Endothelial cell (in vitro differentiated cells): ENCODE results near the gene SPPL2C. TPM values are rescaled to one million over a fixed set of nuclear protein-coding genes. Genes with fewer than 3 reads are reported as not detected.

Source experiments
- DNase-seq: peaks from one replicate; pipeline ENCODE4 v3.0.0; 2021; ENCODE audit warnings: low spot score
- H3K27ac Mint-ChIP-seq: one replicate; pipeline ENCODE4 v1.8.0; 2021; ENCODE audit warnings: mixed read lengths, inconsistent platforms; ENCODE audit not compliant: unreplicated experiment
- H3K27me3 Mint-ChIP-seq: one replicate; pipeline ENCODE4 v1.8.0; 2021; ENCODE audit warnings: mild to moderate bottlenecking, moderate library complexity, mixed read lengths, inconsistent platforms; ENCODE audit not compliant: unreplicated experiment
- H3K36me3 Mint-ChIP-seq: one replicate; pipeline ENCODE4 v1.8.0; 2021; ENCODE audit warnings: mild to moderate bottlenecking, low read depth, mixed read lengths, inconsistent platforms; ENCODE audit not compliant: unreplicated experiment
- H3K4me1 Mint-ChIP-seq: one replicate; pipeline ENCODE4 v1.8.0; 2021; ENCODE audit warnings: mild to moderate bottlenecking, mixed read lengths, inconsistent platforms; ENCODE audit not compliant: unreplicated experiment
- H3K4me3 Mint-ChIP-seq: one replicate; pipeline ENCODE4 v1.8.0; 2021; ENCODE audit warnings: mild to moderate bottlenecking, mixed read lengths, inconsistent platforms; ENCODE audit not compliant: unreplicated experiment
- H3K9me3 Mint-ChIP-seq: one replicate; pipeline ENCODE4 v1.8.0; 2021; ENCODE audit warnings: mixed read lengths, inconsistent platforms; ENCODE audit not compliant: unreplicated experiment
- total RNA-seq: library from RNA; stranded (reverse); fragmentation: NEBNext Ultra II Directional; extraction: Animal tissue kit (Norgen Biotek cat#: 25700); gene quantifications from one replicate; pipeline ENCODE4 v1.2.1, GENCODE V29; 2021; ENCODE audit not compliant: unreplicated experiment
- TF ChIP-seq, protein P1 (sequence below): fragments of 200-600 bp; sonication (generic); IDR thresholded peaks from one replicate; pipeline ENCODE4 v1.5.0; 2021; ENCODE audit warnings: antibody characterized with exemption; ENCODE audit not compliant: unreplicated experiment

Gene SPPL2C
- total RNA-seq, 1 donor from 2014 or later = not detected

GRCh38 chr17:45849536-45849990 lies 4.9 kb downstream of the SPPL2C start:
- Mint-ChIP-seq H3K4me3 (no peak overlapping the region), H3K36me3 (no peaks in the 10 kb centered on the region), H3K27me3 (peaks cover 13% of the 10 kb centered on the region), H3K27ac (no peak overlapping the region), H3K9me3 (no peaks in the 10 kb centered on the region), H3K4me1 (no peaks in the 10 kb centered on the region)
- DNase-seq = no peak
- TF ChIP-seq, protein P1, sequence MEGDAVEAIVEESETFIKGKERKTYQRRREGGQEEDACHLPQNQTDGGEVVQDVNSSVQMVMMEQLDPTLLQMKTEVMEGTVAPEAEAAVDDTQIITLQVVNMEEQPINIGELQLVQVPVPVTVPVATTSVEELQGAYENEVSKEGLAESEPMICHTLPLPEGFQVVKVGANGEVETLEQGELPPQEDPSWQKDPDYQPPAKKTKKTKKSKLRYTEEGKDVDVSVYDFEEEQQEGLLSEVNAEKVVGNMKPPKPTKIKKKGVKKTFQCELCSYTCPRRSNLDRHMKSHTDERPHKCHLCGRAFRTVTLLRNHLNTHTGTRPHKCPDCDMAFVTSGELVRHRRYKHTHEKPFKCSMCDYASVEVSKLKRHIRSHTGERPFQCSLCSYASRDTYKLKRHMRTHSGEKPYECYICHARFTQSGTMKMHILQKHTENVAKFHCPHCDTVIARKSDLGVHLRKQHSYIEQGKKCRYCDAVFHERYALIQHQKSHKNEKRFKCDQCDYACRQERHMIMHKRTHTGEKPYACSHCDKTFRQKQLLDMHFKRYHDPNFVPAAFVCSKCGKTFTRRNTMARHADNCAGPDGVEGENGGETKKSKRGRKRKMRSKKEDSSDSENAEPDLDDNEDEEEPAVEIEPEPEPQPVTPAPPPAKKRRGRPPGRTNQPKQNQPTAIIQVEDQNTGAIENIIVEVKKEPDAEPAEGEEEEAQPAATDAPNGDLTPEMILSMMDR = no peak

GRCh38 chr17:45850011-45850410 lies 5.3 kb downstream of the SPPL2C start:
- Mint-ChIP-seq H3K4me1 (no peaks in the 10 kb centered on the region), H3K36me3 (no peaks in the 10 kb centered on the region), H3K27ac (no peak overlapping the region), H3K27me3 (peaks cover 13% of the 10 kb centered on the region), H3K9me3 (no peaks in the 10 kb centered on the region), H3K4me3 (no peak overlapping the region)
- DNase-seq = no peak
- TF ChIP-seq, protein P1 = no peak

DNA sequence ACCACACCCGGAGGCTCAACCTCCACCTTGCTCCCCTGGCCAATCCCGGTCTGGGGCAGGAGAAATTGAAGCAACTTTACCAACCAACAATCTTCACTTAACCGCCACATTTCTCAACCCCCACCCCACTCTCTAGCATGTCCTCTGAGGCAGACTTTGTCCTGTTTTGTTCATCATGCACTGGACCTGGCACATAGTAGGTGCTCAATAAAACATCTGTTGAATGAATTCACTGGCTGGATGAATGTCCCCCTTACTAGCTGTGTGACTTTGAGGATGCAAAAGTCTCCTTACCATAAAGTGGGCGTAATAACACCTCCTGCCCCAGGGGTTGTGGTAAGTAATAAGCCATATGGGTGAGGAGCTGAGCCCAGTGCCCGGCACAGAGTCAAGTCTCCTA lies 5.8 kb downstream of the SPPL2C start:
- Mint-ChIP-seq H3K4me3 (no peak overlapping the region), H3K27me3 (peaks cover 13% of the 10 kb centered on the region), H3K27ac (no peak overlapping the region), H3K36me3 (no peaks in the 10 kb centered on the region), H3K9me3 (no peaks in the 10 kb centered on the region), H3K4me1 (no peaks in the 10 kb centered on the region)
- TF ChIP-seq, protein P1 = no peak
- DNase-seq = no peak

GRCh38 chr17:45851022-45851421 lies 6.3 kb downstream of the SPPL2C start:
- H3K9me3 Mint-ChIP-seq = no peaks in the 10 kb centered on the region
- H3K27ac Mint-ChIP-seq = no peak overlapping the region
- H3K36me3 Mint-ChIP-seq = no peaks in the 10 kb centered on the region
- no peak for DNase-seq
- no peaks in the 10 kb centered on the region for H3K4me1 Mint-ChIP-seq
- peaks cover 13% of the 10 kb centered on the region for H3K27me3 Mint-ChIP-seq
- no peak overlapping the region for H3K4me3 Mint-ChIP-seq
- TF ChIP-seq, protein P1 = no peak

DNA sequence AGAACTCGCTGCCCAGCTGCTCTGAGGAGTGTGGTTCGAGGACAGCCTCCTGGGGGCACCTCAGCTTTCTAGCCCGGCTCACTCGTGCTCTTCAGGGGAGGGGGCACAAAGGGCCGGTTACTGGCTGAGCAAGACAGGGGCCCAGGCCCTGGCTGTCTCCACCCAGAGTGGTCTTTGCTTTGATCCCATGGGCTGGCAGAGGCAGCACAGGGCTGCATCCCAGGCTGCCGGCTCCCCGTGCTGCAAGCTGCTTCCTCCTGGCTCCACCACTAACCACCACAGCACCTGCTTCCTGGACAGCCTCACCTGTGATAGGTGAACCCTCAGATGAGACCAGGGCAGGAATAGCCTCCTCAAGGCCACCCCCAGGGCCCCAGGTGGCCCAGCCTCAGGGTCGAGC lies 6.8 kb downstream of the SPPL2C start:
- no peaks in the 10 kb centered on the region for H3K4me1 Mint-ChIP-seq

More for the DNA sequence above, 6.8 kb downstream of the SPPL2C start:
- Mint-ChIP-seq H3K27me3 (peaks cover 12% of the 10 kb centered on the region), H3K27ac (no peak overlapping the region), H3K4me3 (no peak overlapping the region), H3K9me3 (no peaks in the 10 kb centered on the region), H3K36me3 (no peaks in the 10 kb centered on the region)
- no peak for DNase-seq
- TF ChIP-seq, protein P1 = no peak
